HepG2 (cell line): ENCODE results near the gene SSC4D. TPM values are rescaled to one million over a fixed set of nuclear protein-coding genes. Genes with fewer than 3 reads are reported as not detected.

ENCODE experiments used
- ATAC-seq: fragments of 200-7000 bp; cut with Tn5 transposase; 3 replicates; pipeline ENCODE4 v1.9.1; 2020; ENCODE audit warnings: mild to moderate bottlenecking, moderate library complexity
- Bru-seq: library from RNA; stranded (reverse); fragments of 400-500 nt; gene quantifications from one replicate; lab custom pipeline; 2021; lab: Mats Ljungman, UMichigan
- BruChase-seq, 2 experiments: library from RNA; stranded (reverse); fragments of 400-500 nt; gene quantifications; one replicate each; lab custom pipeline; 2021; lab: Mats Ljungman, UMichigan
- BruUV-seq: library from RNA; stranded (reverse); fragments of 400-500 nt; replicated peaks from 2 replicates; lab custom pipeline; 2021; lab: Mats Ljungman, UMichigan
- CTCF ChIA-PET: fragments of 300-600 bp; formaldehyde crosslinking; extraction: SDS; loops from one replicate; lab custom pipeline; 2021; ENCODE audit warnings: low total read pairs, inconsistent platforms, low intra/inter-chr PET ratio; lab: Yijun Ruan, JAX
- POLR2A ChIA-PET: fragments of 350-600 bp; sonication (Branson Sonifier 250); formaldehyde crosslinking; loops from one replicate; lab custom pipeline; 2020; ENCODE audit warnings: antibody characterized with exemption, inconsistent platforms; lab: Yijun Ruan, JAX
- DNase-seq: peaks from one replicate; pipeline ENCODE4 v3.0.0-alpha.2; 2015; ENCODE audit warnings: low spot score
- FAIRE-seq: peaks from 3 replicates; lab custom pipeline; 2011; peaks lifted over from hg19 to GRCh38; lab: Jason Lieb, UNC
- H2AFZ ChIP-seq: one replicate; pipeline ENCODE4 v1.6.1; 2011; ENCODE audit warnings: low read length, inconsistent platforms
- H3K27ac ChIP-seq: fragments of 300-600 bp; 3 replicates; pipeline ENCODE4 v1.8.0; 2011; ENCODE audit warnings: mixed run types, mild to moderate bottlenecking, mixed read lengths, low read length, inconsistent platforms; ENCODE audit not compliant: insufficient read depth; ENCODE audit errors: extremely low read length
- H3K27me3 ChIP-seq, 2 experiments: fragments of 200-600 bp in 1 of 2; 2 replicates in 1 of 2; 3 replicates in 1 of 2; pipeline versions ENCODE4 v1.6.0 to v1.8.0; 2011; ENCODE audit warnings: low read length in 2 of 2, mild to moderate bottlenecking in 2 of 2, moderate library complexity in 2 of 2, inconsistent platforms in 1 of 2; ENCODE audit not compliant: insufficient read depth in 2 of 2, control insufficient read depth in 1 of 2
- H3K36me3 ChIP-seq, 2 experiments: fragments of 200-600 bp in 1 of 2; replicated peaks in 1 of 2; 2 replicates in 1 of 2; 3 replicates in 1 of 2; pipeline versions ENCODE4 v1.5.1 to v1.8.0; 2011; ENCODE audit warnings: low read length in 2 of 2, inconsistent platforms in 1 of 2; ENCODE audit not compliant: insufficient read depth in 2 of 2, control insufficient read depth in 1 of 2
- H3K4me1 ChIP-seq: 2 replicates; pipeline ENCODE4 v1.5.1; 2012; ENCODE audit warnings: low read length, inconsistent platforms; ENCODE audit not compliant: insufficient read depth
- H3K4me2 ChIP-seq: 2 replicates; pipeline ENCODE4 v1.6.0; 2011; ENCODE audit warnings: low read depth, low read length, inconsistent platforms
- H3K4me3 ChIP-seq, 3 experiments: fragments of 200-600 bp in 1 of 3; sonication (generic), shearing (Covaris generic) in 1 of 3; replicated peaks in 1 of 3; 2 replicates each; pipeline ENCODE4 v1.5.1; 2011 to 2016; ENCODE audit warnings: low read length in 3 of 3, inconsistent platforms in 2 of 3, low read depth in 2 of 3, mild to moderate bottlenecking in 2 of 3, control low read depth in 1 of 3, mixed read lengths in 1 of 3; ENCODE audit not compliant: insufficient read depth in 1 of 3
- H3K79me2 ChIP-seq: one replicate; pipeline ENCODE4 v1.6.1; 2011; ENCODE audit warnings: low read length, inconsistent platforms; ENCODE audit not compliant: insufficient read depth
- H3K9ac ChIP-seq: 2 replicates; pipeline ENCODE4 v1.6.0; 2011; ENCODE audit warnings: mild to moderate bottlenecking, low read depth, low read length, inconsistent platforms; ENCODE audit not compliant: insufficient read depth
- H3K9me3 ChIP-seq: 2 replicates; pipeline ENCODE4 v1.5.1; 2012; ENCODE audit warnings: mild to moderate bottlenecking, low read length
- H4K20me1 ChIP-seq: 2 replicates; pipeline ENCODE4 v1.6.0; 2011; ENCODE audit warnings: inconsistent platforms, mild to moderate bottlenecking, low read length, moderate library complexity; ENCODE audit not compliant: insufficient read depth
- HIVEP1 ChIP-seq: sonication (generic); formaldehyde crosslinking; IDR thresholded peaks from 2 replicates; pipeline ENCODE4 v1.4.0; 2020; ENCODE audit warnings: mild to moderate bottlenecking, missing genetic modification reagents
- MEIS2 ChIP-seq: sonication (generic); formaldehyde crosslinking; IDR thresholded peaks from 2 replicates; pipeline ENCODE4 v1.9.0; 2021; ENCODE audit warnings: mild to moderate bottlenecking, missing genetic modification reagents
- MXI1 ChIP-seq: IDR thresholded peaks from 3 replicates; pipeline ENCODE4 v1.6.1; 2012; ENCODE audit warnings: low read depth, low read length, inconsistent platforms, borderline replicate concordance
- NR3C1 ChIP-seq: sonication (generic); formaldehyde crosslinking; IDR thresholded peaks from 2 replicates; pipeline ENCODE4 v1.4.0; 2020; ENCODE audit warnings: missing genetic modification reagents
- SAP130 ChIP-seq: IDR thresholded peaks from 2 replicates; pipeline ENCODE4 v1.6.1; 2016; ENCODE audit warnings: low read depth
- TCF12 ChIP-seq, 2 experiments: fragments of 450-650 bp in 1 of 2; sonication (generic) in 1 of 2; formaldehyde crosslinking in 1 of 2; IDR thresholded peaks; 2 replicates each; pipeline versions ENCODE4 v1.6.1 to v1.8.0; 2017 to 2022; ENCODE audit warnings: antibody characterized with exemption in 1 of 2, mild to moderate bottlenecking in 1 of 2, missing genetic modification reagents in 1 of 2, moderate library complexity in 1 of 2
- ZNF274 ChIP-seq: sonication (generic); formaldehyde crosslinking; IDR thresholded peaks from 2 replicates; pipeline ENCODE4 v1.5.1; 2020; ENCODE audit warnings: mild to moderate bottlenecking, missing genetic modification reagents
- ZNF441 ChIP-seq: sonication (generic); formaldehyde crosslinking; IDR thresholded peaks from 2 replicates; pipeline ENCODE4 v1.7.0; 2021; ENCODE audit warnings: missing genetic modification reagents, borderline replicate concordance
- WGBS: methylation state at CpG from one replicate; pipeline ENCODE4 v1.1.6; 2017; ENCODE audit warnings: low lambda C conversion rate; 5-methylcytosine and 5-hydroxymethylcytosine counted together
- in situ Hi-C: cut with HindIII; loops from 2 replicates; pipeline ENCODE4 v1.10.0; 2017; ENCODE audit warnings: low pct_unique_long_range_greater_than_20kb; ENCODE audit not compliant: extremely low pct_ligation_motif_present
- intact Hi-C: fragments of 100-400 bp; cut with micrococcal nuclease; formaldehyde crosslinking; loops from one replicate; pipeline ENCODE4 v1.10.0; 2022; ENCODE audit not compliant: unreplicated experiment
- long read RNA-seq, 2 experiments: library from RNA in 1 of 2; library from polyadenylated mRNA in 1 of 2; stranded (forward) in 1 of 2; unstranded in 1 of 2; transcript quantifications; one replicate each; pipeline ENCODE4 v2.0.0, GENCODE V29; 2019 to 2022
- polyA minus RNA-seq, 3 experiments: library from RNA; depleted of rRNA, polyadenylated mRNA; stranded (reverse); fragments of >200 nt; gene quantifications; 2 replicates each; pipeline ENCODE4 v1.2.3, GENCODE V29; 2011; ENCODE audit warnings: low replicate concordance in 1 of 3
- polyA plus RNA-seq, 8 experiments: library from polyadenylated mRNA; depleted of rRNA in 3 of 8; stranded (reverse) in 7 of 8; unstranded in 1 of 8; fragments of >200 nt; fragmentation: Illumina TruSeq in 4 of 8; extraction: Trizol in 4 of 8; gene quantifications; 2 replicates each; pipeline versions ENCODE4 v1.2.1 to v1.2.3, GENCODE V29; 2011 to 2016; ENCODE audit warnings: low read depth in 4 of 8, missing spikeins in 1 of 8, mixed read lengths in 1 of 8; ENCODE audit not compliant: insufficient read depth in 1 of 8
- total RNA-seq, 5 experiments: library from RNA; depleted of rRNA; stranded (reverse); fragments of >200 nt; fragmentation: Illumina TruSeq; extraction: Trizol; gene quantifications; 2 replicates each; pipeline ENCODE4 v1.2.3, GENCODE V29; 2016; ENCODE audit warnings: low read depth in 1 of 5
- TF ChIP-seq, protein P1 (sequence below): sonication (generic); formaldehyde crosslinking; conservative IDR thresholded peaks from 2 replicates; pipeline ENCODE4 v1.4.0; 2020; ENCODE audit warnings: missing genetic modification reagents
- TF ChIP-seq, protein P2 (sequence below): sonication (generic); formaldehyde crosslinking; IDR thresholded peaks from 2 replicates; pipeline ENCODE4 v1.8.0; 2022; ENCODE audit warnings: missing genetic modification reagents, mild to moderate bottlenecking, inconsistent platforms, borderline replicate concordance
- TF ChIP-seq, protein P3 (sequence below): sonication (generic); formaldehyde crosslinking; IDR thresholded peaks from 2 replicates; pipeline ENCODE4 v1.4.0; 2020; ENCODE audit warnings: missing genetic modification reagents, borderline replicate concordance

Gene SSC4D
- total RNA-seq (2016; rRNA removed; fragmentation: Illumina TruSeq; extraction: Trizol) (32.3 and 63.8 TPM in 2 replicates), polyA plus RNA-seq (2011; rRNA removed) (33.3 and 48.2 TPM in 2 replicates), polyA minus RNA-seq (2011; rRNA and poly(A)+ RNA removed; ENCODE audit: low replicate concordance) (2.6 and 50.7 TPM in 2 replicates), Bru-seq, nascent RNA (percentile 86 among the genes with signal in this experiment), BruChase-seq, experiment 1, labeled RNA remaining after a 6-hour chase (percentile 83 among the genes with signal in this experiment), BruChase-seq, experiment 2, labeled RNA remaining after a 2-hour chase (percentile 86 among the genes with signal in this experiment)
- total RNA-seq (2016; cell fraction: cytosol; rRNA removed; fragmentation: Illumina TruSeq; extraction: Trizol; ENCODE audit: low read depth) = 7.6 and 8.8 TPM in 2 replicates
- total RNA-seq (2016; cell fraction: insoluble cytoplasmic fraction; rRNA removed; fragmentation: Illumina TruSeq; extraction: Trizol) = 34.6 and 61.6 TPM in 2 replicates
- total RNA-seq (2016; cell fraction: membrane; rRNA removed; fragmentation: Illumina TruSeq; extraction: Trizol) = 25.9 and 27.1 TPM in 2 replicates
- total RNA-seq (2016; cell fraction: nucleus; rRNA removed; fragmentation: Illumina TruSeq; extraction: Trizol) = 48.0 and 57.4 TPM in 2 replicates
- 37.9 and 40.0 TPM in 2 replicates for polyA plus RNA-seq (2011; cell fraction: cytosol; rRNA removed)
- polyA plus RNA-seq (2011; cell fraction: nucleus; rRNA removed) = 48.0 and 53.5 TPM in 2 replicates
- 16.6 and 28.9 TPM in 2 replicates for polyA plus RNA-seq (2012)
- polyA plus RNA-seq (2016; cell fraction: cytosol; fragmentation: Illumina TruSeq; extraction: Trizol; ENCODE audit: low read depth) = 6.9 and 7.7 TPM in 2 replicates
- 34.3 and 36.7 TPM in 2 replicates for polyA plus RNA-seq (2016; cell fraction: insoluble cytoplasmic fraction; fragmentation: Illumina TruSeq; extraction: Trizol; ENCODE audit: low read depth)
- 21.4 and 22.0 TPM in 2 replicates for polyA plus RNA-seq (2016; cell fraction: membrane; fragmentation: Illumina TruSeq; extraction: Trizol; ENCODE audit: low read depth)
- polyA plus RNA-seq (2016; cell fraction: nucleus; fragmentation: Illumina TruSeq; extraction: Trizol; ENCODE audit: insufficient read depth, low read depth) = 116 and 122 TPM in 2 replicates
- 11.6 and 15.7 TPM in 2 replicates for polyA minus RNA-seq (2011; cell fraction: cytosol; rRNA and poly(A)+ RNA removed)
- polyA minus RNA-seq (2011; cell fraction: nucleus; rRNA and poly(A)+ RNA removed) = 7.5 and 10.8 TPM in 2 replicates
- long read RNA-seq, experiment 1, transcript SSC4D-201 (11 exons, 2,801 nt) = major isoform, 8 of 58 reads
- long read RNA-seq, experiment 1, partial matches to known transcripts = 26 of 58 reads
- long read RNA-seq, experiment 1, other reads (novel, unspliced or antisense) = 24 of 58 reads
- long read RNA-seq, experiment 2, transcript SSC4D-201 (11 exons, 2,801 nt) = major isoform, 23 of 163 reads
- long read RNA-seq, experiment 2, partial matches to known transcripts = 33 of 163 reads
- long read RNA-seq, experiment 2, other reads (novel, unspliced or antisense) = 107 of 163 reads

- Histone ChIP-seq H3K79me2 (peaks cover 6% of the 10 kb centered on the region), H3K4me1 (peaks cover 43% of the 10 kb centered on the region), H3K4me2 (peak within 1 kb of the TSS; percentile 81), H4K20me1 (no peaks in the 10 kb centered on the region), H3K36me3 (no peaks in the 10 kb centered on the region), H3K27ac (peak within 1 kb of the TSS; percentile 66), H3K9ac (peak within 1 kb of the TSS; percentile 65), H3K9me3 (no peaks in the 10 kb centered on the region), H2AFZ (peak within 1 kb of the TSS; percentile 61), H3K4me3 (peak within 1 kb of the TSS; percentile 62 to 77 (median 64)), H3K27me3 (no peaks in the 10 kb centered on the region)
- FAIRE-seq (peak; percentile 70), DNase-seq (peak; percentile 83), ATAC-seq (peak; percentile 86)
- in situ Hi-C loops = no loop called here
- POLR2A ChIA-PET = interaction anchor here (1.1 to 2.9 kb wide), 6 partner anchors 12 to 139 kb away, joined by 3 to 25 read pairs (median 8); partner anchors contain the start of gene YWHAG
- CTCF ChIA-PET = no interaction called here
- 0% methylated on average over 4 of the region's 6 CpGs for WGBS
- intact Hi-C loops = no loop called here
- no TSS peak for BruUV-seq
- TF ChIP-seq ZNF274 (CRISPR knock-in tag) (no peak), ZNF441 (CRISPR knock-in tag) (no peak), MXI1 (peak; percentile 59; the same call in 1 of the 3 replicates), HIVEP1 (CRISPR knock-in tag) (no peak), MEIS2 (no peak), NR3C1 (no peak), SAP130 (CRISPR knock-in tag) (peak; percentile 83), TCF12 (IDR thresholded peaks at IDR 0.05) (no peak), TCF12 (CRISPR knock-in tag; IDR thresholded peaks at IDR 0.05) (no peak)
- TF ChIP-seq, protein P1, sequence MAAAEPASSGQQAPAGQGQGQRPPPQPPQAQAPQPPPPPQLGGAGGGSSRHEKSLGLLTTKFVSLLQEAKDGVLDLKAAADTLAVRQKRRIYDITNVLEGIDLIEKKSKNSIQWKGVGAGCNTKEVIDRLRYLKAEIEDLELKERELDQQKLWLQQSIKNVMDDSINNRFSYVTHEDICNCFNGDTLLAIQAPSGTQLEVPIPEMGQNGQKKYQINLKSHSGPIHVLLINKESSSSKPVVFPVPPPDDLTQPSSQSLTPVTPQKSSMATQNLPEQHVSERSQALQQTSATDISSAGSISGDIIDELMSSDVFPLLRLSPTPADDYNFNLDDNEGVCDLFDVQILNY = no peak
- TF ChIP-seq, protein P2, sequence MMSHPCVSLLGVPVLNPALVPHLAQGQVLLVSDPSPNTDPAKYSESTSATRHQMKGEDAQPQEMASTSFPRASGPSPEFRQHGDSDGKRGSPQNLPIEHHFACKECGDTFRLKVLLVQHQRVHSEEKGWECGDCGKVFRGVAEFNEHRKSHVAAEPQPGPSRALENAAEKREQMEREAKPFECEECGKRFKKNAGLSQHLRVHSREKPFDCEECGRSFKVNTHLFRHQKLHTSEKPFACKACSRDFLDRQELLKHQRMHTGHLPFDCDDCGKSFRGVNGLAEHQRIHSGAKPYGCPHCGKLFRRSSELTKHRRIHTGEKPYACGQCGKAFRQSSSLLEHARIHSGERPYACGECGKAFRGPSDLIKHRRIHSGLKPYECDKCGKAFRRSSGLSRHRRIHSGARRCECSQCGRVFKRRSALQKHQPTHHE (CRISPR knock-in tag) = no peak
- TF ChIP-seq, protein P3, sequence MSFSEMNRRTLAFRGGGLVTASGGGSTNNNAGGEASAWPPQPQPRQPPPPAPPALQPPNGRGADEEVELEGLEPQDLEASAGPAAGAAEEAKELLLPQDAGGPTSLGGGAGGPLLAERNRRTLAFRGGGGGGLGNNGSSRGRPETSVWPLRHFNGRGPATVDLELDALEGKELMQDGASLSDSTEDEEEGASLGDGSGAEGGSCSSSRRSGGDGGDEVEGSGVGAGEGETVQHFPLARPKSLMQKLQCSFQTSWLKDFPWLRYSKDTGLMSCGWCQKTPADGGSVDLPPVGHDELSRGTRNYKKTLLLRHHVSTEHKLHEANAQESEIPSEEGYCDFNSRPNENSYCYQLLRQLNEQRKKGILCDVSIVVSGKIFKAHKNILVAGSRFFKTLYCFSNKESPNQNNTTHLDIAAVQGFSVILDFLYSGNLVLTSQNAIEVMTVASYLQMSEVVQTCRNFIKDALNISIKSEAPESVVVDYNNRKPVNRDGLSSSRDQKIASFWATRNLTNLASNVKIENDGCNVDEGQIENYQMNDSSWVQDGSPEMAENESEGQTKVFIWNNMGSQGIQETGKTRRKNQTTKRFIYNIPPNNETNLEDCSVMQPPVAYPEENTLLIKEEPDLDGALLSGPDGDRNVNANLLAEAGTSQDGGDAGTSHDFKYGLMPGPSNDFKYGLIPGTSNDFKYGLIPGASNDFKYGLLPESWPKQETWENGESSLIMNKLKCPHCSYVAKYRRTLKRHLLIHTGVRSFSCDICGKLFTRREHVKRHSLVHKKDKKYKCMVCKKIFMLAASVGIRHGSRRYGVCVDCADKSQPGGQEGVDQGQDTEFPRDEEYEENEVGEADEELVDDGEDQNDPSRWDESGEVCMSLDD (CRISPR knock-in tag) = no peak
Measured at GRCh38 chr7:76409537-76409936, at the start of gene SSC4D. TSS of gene SSC4D (minus strand) at chr7:76409697. CDS start at chr7:76404439, 5,258 bp downstream.
